Gastrocnemius medialis (tissue), 4 donors: ENCODE measurements around the gene RAPGEF1.
A peak's percentile ranks its signal among the peaks of the same experiment; 100 is the strongest.

Source experiments
- POLR2A ChIP-seq, 2 donors: fragments of 450-650 bp; IDR thresholded peaks; one replicate each; pipeline ENCODE4 v1.6.1; 2017; ENCODE audit warnings: antibody characterized with exemption in 2 of 2, mild to moderate bottlenecking in 2 of 2, moderate library complexity in 2 of 2
- TF ChIP-seq, protein P1 (sequence below), 5 experiments: fragments of 450-650 bp in 3 of 5; fragments of 200-600 bp in 2 of 5; sonication (generic) in 2 of 5; IDR thresholded peaks in 4 of 5; conservative IDR thresholded peaks in 1 of 5; 1 replicate in 4 of 5; 2 replicates in 1 of 5; pipeline ENCODE4 v1.5.1; 2016 to 2019; ENCODE audit warnings: antibody characterized with exemption in 5 of 5, mild to moderate bottlenecking in 3 of 5, moderate library complexity in 3 of 5

DNA sequence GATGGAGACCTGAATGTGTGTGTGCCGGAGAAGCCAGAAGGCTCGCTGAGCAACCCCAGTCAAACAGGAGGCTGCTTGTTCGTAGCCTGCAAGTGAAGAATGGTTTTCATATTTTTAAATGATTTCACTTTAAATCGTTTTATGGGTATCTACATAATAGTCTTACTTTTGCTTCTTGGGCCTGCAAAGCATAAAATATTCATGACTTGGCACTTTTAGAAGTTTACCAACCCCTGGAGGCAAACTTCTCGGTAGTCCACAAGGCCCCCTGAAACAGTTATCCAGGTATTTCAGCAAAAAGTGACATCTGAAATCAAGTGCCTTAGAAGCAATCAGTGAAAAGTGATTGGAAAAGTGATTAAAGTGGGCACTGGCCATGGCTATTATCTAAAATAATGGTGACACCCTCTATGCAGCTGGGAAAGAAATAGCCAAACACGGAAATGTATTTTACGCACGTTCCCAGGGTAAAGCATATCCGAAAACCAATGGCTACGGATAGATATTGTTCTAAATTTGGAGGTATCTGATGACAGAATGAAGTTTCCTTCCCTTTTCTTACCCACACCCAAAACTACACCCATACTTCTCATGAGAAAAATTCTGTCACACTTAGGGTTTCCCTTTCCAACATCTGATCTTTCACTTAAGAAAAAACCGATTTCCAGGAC lies 39.0 kb downstream of the RAPGEF1 start:
- TF ChIP-seq, protein P1, sequence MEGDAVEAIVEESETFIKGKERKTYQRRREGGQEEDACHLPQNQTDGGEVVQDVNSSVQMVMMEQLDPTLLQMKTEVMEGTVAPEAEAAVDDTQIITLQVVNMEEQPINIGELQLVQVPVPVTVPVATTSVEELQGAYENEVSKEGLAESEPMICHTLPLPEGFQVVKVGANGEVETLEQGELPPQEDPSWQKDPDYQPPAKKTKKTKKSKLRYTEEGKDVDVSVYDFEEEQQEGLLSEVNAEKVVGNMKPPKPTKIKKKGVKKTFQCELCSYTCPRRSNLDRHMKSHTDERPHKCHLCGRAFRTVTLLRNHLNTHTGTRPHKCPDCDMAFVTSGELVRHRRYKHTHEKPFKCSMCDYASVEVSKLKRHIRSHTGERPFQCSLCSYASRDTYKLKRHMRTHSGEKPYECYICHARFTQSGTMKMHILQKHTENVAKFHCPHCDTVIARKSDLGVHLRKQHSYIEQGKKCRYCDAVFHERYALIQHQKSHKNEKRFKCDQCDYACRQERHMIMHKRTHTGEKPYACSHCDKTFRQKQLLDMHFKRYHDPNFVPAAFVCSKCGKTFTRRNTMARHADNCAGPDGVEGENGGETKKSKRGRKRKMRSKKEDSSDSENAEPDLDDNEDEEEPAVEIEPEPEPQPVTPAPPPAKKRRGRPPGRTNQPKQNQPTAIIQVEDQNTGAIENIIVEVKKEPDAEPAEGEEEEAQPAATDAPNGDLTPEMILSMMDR (IDR thresholded peaks at IDR 0.05 in 4 of 5, conservative IDR thresholded peaks at IDR 0.05 in 1 of 5): no peak
- TF ChIP-seq POLR2A (IDR thresholded peaks at IDR 0.05): peak in 1 of 2 donors; percentile 2
